HG03280 (cell line): ENCODE results near the gene ARHGAP12.
"Not testable (repeated sequence)": the region's sequence is repeated elsewhere in the genome, so short reads cannot be mapped to it uniquely, and the experiment has no call there.

ENCODE experiments used
- ATAC-seq: cut with Tn5 transposase; IDR thresholded peaks from one replicate; pipeline ENCODE4 v1.9.1; 2021; ENCODE audit warnings: mild to moderate bottlenecking, moderate library complexity; ENCODE audit not compliant: unreplicated experiment

Gene ARHGAP12, protein sequence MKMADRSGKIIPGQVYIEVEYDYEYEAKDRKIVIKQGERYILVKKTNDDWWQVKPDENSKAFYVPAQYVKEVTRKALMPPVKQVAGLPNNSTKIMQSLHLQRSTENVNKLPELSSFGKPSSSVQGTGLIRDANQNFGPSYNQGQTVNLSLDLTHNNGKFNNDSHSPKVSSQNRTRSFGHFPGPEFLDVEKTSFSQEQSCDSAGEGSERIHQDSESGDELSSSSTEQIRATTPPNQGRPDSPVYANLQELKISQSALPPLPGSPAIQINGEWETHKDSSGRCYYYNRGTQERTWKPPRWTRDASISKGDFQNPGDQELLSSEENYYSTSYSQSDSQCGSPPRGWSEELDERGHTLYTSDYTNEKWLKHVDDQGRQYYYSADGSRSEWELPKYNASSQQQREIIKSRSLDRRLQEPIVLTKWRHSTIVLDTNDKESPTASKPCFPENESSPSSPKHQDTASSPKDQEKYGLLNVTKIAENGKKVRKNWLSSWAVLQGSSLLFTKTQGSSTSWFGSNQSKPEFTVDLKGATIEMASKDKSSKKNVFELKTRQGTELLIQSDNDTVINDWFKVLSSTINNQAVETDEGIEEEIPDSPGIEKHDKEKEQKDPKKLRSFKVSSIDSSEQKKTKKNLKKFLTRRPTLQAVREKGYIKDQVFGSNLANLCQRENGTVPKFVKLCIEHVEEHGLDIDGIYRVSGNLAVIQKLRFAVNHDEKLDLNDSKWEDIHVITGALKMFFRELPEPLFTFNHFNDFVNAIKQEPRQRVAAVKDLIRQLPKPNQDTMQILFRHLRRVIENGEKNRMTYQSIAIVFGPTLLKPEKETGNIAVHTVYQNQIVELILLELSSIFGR

DNA sequence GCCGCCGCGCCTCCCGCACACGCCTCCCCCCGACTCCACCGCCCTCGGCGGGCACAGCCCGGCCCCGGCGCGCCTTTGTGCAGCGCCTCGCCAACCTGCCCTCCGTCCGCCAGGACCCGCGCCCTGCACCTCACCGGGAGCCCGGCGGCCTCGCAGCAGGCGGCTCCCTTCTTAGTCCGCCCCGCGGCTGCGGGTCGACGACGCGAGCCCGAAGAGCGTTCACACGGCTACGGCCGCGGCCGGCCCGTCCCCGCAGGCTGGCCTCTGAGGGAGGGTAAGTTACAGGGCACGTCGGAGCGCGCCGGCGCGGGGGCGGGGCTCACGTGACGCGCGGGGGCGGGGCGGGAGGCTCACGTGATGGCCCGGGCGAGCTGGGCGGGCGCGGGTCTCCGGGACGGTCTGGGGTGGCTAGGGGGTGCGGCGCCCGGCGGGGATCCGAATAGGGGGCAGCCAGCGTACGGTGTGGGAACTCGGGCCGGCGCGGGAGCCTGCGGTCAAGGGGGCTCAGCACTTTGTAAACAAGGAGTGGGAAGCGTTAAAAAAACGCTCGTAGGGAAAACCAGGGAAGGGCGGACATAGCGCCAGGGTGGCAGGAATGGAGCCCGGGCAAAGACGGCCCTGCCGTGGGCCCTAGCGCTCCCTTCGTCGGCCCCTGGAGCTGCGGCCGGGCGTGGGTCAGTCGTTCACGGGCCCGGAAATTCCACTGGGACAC, at the start of gene ARHGAP12:
TSS of gene ARHGAP12 (minus strand) at position 283 of the 712 bp plus-strand sequence. CDS start 19,976 bp downstream, outside the sequence.
- peak; percentile 82 for ATAC-seq

DNA sequence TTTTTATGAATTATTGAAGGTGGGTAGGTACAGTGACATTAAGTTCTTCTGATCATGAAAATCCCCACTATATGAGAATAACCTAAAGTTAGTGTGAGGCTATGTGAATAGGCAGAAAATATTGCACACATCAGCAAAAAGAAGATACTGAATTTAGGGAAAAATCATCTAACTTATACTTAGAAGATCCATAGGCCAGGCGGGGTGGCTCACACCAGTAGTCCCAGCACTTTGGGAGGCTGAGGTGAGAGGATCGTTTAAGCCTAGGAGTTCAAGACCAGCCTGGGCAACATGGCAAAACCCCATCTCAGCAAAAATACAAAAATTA, 49.5 kb upstream of the ARHGAP12 start:
- ATAC-seq: no peak

DNA sequence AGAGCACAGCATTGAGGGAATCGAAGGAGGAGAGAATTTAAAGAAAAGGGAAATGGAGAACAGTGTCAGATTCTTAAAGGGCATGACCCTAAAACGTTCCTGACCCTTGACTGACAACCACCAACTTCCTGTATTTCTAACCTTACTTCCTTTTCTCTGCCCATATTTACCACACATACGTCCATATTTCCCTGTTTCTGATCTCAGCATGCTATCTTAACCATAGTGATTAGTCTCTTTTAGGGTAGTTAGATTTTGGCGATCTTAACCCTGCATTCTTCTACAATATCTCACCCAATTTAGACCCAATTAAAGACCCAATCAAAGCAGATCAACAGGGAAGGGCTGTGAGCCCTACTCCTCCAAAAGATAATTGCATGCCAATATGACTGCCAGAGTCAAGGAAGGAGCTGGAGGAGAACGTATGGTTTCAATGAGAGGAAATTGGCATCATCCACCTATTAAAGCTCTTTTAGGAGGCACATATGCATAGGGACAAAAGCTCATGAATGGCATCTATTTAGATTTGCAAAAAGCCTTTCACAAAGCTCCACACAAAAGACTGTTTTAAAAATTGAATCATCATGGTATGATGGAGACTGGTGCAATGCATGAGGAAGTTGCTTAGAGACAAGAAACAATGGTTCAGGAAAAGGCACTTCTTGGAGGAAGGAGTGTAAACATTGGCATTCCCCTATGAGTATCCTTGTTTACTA, 49.0 kb upstream of the ARHGAP12 start:
- no peak for ATAC-seq

DNA sequence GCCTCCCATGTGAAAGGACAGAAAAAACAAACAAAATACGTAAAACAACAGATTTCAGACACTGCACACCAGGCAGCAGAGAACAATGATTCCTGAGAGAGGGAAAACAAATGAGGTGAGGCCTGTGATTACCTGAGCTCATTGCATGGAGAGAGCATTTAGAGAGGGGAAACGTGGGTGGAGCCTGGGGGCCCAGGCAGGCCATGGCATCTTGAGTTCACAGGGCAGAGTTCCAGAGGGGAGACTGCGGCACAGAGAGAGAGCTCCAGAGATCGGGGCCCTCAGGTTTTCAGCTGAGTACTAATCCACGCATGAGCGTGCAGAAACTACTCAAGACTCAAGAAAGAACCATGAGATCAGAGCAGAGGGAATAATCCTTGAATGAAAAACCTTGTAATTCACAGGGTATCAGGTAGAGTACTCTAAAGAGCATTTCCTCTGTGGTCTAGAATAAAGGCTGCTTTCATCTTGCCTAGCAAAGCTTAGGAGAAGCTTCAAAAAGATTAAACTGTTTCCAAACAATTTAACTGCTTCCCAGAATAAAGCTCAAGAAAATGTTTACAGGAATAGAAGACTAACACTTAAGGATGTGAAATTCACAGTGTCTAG, 46.6 kb upstream of the ARHGAP12 start:
- ATAC-seq: no peak

DNA sequence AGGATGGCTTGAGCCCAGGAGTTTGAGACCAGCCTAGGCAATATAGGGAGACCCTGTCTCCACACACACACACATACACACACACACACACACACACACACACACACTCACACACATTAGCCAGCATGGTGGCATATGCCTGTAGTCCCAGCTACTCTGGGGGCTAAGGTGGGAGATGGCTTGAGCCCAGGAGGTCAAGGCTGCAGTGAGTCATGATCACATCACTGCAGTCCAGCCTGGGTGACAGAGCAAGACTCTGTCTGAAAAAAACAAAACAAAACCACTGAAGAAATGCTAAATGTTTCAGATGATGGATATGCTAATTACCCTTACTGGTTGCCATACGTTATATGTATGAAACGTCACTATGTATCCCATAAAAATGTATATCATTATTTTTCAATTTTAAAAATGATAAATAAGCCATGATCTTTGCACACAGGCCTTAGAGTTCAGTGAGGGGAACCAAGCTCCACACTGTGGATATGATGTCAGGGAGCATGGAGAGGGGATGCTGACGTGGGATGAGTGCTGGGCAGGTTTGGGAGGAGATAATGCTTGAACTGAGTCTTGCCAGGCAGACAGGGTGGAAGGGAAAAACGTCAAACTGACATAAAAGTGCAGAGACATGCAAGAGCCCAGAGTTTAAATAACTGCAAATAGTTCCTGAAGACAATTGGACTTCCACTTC, 45.9 kb upstream of the ARHGAP12 start:
- no peak for ATAC-seq

DNA sequence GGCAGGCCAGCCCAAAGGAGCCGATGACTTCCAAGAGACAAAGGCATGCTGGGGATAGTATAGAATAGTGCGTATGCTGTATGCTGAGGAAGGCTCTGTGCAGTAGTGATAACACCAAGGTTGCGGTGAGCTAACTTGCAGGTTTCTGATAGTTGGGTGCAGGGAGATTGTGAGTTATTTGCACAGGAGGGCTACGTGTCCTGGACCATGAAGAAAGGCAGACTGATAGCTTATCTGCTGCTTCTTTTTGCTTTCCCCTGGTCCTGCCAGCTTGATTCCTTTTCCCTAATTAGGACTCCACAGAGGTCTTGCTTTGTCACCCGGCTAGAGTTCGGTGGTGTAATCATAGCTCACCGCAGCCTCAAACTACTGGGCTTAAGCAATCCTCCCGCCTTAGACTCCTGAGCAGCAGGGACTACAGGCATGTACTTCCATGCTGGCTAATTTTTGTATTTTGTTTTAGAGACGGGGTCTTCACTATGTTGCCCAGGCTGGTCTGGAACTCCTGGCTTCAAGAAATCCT, 43.9 kb upstream of the ARHGAP12 start:
- ATAC-seq: no peak

DNA sequence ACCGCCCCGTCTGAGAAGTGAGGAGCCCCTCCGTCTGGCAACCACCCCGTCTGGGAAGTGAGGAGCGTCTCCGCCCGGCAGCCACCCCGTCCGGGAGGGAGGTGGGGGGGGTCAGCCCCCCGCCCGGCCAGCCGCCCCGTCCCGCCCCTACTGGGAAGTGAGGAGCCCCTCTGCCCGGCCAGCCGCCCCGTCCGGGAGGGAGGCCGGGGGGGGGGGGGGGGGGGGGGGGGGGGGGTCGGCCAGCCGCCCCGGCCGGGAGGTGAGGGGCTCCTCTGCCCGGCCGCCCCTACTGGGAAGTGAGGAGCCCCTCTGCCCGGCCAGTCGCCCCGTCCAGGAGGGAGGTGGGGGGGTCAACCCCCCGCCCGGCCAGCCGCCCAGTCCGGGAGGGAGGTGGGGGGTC, 41.2 kb upstream of the ARHGAP12 start:
- not testable (repeated sequence) for ATAC-seq

DNA sequence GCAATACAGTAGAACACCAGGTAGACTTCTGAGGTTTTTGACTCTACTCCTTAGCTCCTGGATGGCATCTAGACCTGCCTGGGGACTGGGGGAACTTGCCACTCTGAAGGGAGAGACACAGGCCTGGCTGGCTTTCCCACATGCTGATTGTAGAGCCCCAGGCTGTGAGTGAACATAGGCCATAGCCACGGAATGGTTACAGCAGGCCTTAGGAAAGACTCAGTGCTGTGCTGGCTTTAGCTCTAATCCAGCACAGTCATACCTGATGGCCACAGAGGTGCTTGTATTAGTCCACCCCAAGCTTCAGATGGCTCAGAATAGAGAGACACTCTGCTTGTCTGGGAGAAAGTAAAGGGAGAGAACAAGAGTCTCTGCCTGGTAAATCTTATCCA, 35.0 kb upstream of the ARHGAP12 start:
- no peak for ATAC-seq

DNA sequence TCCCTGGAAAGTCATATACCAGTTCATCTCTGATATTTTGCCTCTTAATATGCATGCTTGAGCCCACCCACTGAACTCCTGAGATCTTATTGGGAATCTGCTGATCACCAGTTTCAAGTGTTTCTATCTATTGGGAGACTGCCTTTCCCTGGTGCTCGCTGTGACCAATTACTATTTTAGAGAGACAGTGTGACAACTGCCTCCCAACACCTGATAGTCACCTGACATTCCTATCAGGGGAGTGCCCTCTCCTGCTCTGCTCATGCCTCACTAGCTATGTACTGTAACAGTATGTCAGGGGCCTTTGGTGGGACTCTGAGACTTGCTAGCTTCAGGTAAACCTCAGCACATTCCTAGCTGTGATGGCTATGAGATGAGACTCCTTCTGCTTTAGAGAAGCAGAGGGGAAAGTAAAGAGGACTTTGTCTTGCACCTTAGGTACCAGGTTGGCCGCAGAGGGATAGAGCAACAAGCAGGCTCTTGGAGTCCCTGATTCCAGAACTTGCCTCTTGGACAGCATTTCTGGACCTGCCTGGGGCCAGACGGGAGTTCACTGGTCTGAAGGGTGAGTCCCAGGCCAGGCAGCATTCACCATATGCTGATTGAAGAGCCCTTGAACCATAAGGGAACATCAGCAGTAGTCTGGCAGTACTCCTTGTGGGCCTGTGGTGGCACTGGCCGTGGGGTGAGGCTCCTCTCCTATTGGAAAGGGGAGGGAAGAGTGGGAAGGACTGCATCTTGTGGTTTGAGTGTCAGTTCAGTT, 34.4 kb upstream of the ARHGAP12 start:
- no peak for ATAC-seq

DNA sequence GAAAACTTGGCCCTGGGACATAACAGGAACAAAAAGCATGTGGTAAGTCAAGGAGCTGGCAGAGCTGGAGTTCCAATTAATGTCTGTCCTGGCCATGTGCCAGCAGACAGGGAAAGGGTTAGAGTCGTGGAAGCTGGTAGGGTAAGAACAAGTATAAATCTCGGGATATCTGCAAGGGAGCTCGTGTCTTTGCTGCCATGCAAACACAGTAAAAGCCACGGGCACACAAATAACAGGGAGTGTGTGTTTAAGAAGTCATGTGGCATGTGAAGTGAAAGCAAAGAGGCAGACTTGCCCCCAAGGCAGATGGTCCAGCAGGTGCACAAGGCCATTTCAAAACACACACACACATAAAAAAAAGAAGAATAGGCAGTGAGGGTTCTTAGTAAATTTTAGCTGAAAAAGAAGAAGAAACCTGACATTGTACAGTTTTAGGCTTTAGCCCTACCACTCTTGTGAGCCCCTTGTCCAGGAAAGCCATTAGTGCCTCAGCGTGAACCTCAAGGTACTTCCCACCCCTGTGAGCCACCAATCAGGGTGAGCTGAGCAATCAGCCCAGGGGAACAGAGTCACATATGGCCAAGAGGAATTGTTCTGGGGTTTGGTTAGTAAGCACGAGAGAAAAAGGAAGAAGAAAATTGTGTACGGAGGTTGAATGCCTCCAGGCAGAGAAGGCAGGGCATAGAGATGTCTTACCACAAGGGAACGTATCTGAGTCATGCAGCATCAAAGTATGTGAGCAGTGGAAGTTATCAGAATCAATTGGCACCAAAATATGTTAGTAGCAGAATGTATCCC, 32.8 kb upstream of the ARHGAP12 start:
- ATAC-seq: no peak

DNA sequence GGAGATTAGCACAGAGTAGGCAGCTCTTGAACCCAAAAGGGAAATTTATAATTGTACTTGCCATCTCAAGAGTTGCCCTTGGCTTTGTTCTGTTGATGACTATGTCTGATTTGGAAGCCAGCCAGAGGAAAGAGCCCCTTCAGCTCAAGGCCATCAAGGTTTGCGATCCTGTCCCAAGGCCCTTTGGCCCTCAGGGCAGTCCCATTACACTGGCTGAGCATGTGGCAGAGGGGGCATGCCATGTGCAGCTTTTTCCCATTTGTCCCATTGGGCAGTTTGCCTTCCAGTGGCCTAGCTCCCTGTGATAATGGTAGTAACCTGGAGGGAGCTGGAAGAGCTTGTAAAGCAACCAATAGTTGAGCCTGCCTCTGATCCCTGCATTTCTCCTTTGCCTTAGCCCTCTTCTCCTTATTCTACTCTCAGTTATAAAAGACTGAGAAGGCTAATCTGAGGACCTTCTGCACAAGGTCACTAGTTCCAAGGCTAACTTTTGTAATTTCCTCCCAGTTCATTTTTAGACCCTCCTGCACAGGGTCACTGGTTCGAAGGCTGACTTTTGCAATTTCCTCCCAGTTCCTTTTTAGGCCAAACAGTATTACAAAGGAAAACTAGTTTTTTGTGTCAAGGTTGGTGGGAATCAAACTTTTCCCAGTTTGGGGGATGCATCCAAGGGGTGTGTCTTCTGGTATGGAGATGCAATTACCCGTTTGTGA, 31.0 kb upstream of the ARHGAP12 start:
- no peak for ATAC-seq

DNA sequence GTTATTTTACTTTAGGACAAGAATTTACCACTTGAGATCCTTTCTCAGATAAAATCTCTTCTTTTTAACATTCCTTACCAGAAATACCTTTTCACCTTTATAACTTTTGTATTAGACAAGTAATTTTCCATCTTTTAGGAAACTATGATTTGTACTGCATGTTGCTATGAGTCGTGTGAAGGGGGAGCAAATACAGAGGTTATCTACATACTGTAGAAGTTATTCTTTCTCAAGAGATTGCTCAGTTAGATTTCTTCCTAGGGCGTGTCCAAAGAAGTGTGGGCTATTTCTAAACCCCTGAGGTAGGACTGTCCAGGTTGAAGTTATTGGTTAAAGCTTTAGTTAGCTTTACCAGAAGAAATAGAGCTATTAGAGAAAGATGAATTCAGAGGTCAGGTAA, 30.2 kb upstream of the ARHGAP12 start:
- ATAC-seq: no peak

DNA sequence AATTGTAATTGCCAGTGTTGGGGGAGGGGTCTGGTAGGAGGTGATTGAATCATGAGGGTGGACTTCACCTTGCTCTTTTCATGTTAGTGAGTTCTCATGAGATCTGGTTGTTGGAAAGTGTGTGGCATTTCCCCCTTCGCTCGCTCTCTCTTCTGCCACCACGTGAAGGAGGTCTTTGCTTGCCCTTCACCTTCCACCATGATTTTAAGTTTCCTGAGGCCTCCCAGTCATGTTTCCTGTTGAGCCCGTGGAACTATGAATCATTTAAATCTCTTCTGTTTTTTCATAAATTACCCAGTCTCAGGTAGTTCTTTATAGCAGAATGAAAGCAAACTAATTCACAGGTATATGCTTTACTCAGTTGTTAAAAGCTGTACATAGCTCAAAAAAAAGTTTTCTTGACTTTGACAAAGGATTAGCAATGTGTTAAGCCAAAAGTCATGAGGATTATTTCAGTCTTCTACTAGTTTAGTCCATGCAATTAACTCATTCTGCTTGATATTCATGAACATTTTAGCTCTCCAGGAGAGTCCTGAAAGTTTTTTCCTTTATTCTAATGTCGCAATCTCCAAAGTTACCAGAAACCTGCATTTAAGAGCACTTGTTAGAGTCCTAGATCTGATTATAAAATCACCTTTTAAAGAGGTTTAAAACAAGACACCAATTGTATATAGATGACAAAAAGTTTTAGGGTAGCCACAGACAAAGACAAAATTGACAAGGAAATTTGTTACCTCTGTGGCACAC, 27.7 kb upstream of the ARHGAP12 start:
- ATAC-seq: no peak

DNA sequence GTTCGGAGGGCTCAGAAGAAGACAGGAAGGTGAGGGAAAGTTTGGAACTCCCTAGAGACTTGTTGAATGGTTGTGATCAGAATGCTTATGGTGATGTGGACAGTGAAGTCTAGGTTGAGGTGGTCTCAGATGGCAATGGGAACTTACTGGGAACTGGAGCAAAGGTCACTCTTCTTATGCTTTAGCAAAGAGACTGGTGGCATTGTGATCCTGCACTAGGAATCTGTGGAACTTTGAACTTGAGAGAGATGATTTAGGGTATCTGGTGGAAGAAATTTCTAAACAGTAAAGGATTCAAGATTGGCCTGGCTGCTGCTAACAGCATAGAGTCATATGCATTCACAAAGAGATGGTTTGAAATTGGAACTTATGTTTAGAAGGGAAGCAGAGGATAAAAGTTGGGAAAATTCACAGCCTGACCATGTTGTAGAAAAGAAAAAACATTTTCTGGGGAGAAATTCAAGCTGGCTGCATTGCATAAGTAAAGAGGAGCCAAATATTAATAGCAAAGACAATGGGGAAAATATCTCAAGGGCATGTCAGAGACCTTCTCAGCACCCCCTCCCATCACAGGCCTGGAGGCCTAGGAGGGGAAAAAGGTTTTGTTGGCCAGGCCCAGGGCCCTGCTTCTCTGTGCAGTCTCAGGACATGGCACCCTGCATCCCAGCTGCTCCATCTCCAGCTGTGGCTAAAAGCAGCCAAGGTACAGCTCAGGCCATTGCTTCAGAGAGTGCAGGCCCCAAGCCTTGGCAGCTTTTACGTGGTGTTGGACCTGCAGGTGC, 26.0 kb upstream of the ARHGAP12 start:
- no peak for ATAC-seq

DNA sequence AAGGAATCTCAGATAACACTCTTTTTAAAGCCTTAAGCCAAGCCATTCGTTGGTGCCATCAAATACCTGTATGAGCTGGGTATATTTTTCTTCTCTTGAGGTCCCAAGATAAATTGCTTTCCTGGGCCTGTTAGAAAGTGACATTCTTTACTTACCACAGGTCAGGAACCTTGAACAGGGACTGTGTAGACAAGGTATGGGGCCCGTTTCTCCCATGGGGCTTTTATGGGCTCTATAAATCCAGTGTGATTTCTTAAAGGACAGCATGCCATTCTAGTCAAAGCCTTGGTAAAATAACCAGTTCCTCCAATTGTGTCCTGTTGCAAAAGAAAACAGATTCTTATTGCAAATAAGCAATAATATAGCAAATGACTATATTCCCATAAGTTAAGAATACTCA, 24.8 kb upstream of the ARHGAP12 start:
- no peak for ATAC-seq

DNA sequence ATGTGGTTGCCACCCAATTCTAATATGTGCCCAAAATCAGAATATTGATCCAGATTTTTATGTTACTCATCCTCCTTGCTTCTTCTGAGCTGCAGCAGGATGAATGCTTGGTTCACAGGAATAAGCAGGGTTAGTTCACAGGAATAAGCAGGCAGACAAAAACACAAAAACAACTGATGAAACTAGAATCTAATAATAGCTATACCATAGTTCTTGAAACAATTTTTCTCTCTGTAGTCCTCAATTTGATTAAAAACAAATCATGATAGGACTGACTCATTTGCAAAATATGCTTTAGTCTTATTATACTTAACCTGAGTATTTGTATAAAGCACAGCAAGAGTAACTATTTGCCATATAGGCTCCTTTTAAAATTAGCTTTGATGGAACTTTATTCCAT, 24.4 kb upstream of the ARHGAP12 start:
- ATAC-seq: no peak
